Mammary epithelial cell (primary cell): ENCODE data around the gene GRID1.

Experiments used
- EZH2 ChIP-seq: IDR thresholded peaks from 2 replicates; pipeline ENCODE4 v1.6.1; 2012; ENCODE audit warnings: low read length, inconsistent platforms, borderline replicate concordance
- TF ChIP-seq, protein P1 (sequence below), 2 donors: IDR thresholded peaks in 1 of 2; conservative IDR thresholded peaks in 1 of 2; 2 replicates each; pipeline ENCODE4 v1.5.1; 2011 to 2012; ENCODE audit warnings: inconsistent platforms in 2 of 2, low read length in 2 of 2, mild to moderate bottlenecking in 2 of 2, control low read depth in 1 of 2, low read depth in 1 of 2; ENCODE audit not compliant: insufficient read depth in 1 of 2; ENCODE audit errors: extremely low read depth in 1 of 2

DNA sequence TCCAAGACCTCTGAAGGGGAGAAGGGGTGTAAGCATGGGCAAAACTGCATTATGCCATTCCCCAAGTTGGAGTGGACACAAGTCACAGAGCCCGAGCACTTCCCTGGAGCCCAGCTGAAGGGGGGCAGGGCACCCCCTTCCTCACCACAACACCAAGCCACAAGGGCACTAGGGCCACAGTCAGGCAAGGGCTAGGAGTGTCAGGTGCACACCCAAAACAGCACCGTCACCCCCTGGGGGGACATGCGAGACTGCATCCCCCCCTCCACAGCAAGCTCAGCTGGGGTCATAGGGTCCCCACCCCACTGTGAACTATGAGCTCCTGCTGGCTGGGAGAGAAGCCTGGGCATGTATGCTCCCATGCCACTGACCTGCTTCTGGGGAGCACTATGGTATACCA lies 143.9 kb downstream of the GRID1 start:
- TF ChIP-seq, protein P1, sequence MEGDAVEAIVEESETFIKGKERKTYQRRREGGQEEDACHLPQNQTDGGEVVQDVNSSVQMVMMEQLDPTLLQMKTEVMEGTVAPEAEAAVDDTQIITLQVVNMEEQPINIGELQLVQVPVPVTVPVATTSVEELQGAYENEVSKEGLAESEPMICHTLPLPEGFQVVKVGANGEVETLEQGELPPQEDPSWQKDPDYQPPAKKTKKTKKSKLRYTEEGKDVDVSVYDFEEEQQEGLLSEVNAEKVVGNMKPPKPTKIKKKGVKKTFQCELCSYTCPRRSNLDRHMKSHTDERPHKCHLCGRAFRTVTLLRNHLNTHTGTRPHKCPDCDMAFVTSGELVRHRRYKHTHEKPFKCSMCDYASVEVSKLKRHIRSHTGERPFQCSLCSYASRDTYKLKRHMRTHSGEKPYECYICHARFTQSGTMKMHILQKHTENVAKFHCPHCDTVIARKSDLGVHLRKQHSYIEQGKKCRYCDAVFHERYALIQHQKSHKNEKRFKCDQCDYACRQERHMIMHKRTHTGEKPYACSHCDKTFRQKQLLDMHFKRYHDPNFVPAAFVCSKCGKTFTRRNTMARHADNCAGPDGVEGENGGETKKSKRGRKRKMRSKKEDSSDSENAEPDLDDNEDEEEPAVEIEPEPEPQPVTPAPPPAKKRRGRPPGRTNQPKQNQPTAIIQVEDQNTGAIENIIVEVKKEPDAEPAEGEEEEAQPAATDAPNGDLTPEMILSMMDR (conservative IDR thresholded peaks at IDR 0.05 in 1 of 2, IDR thresholded peaks at IDR 0.05 in 1 of 2; ENCODE audit: extremely low read depth in 1 of 2, insufficient read depth in 1 of 2, low read depth in 1 of 2, low read length in 2 of 2) = no peak
- TF ChIP-seq EZH2 = no peak
